Naive thymus-derived CD4-positive, alpha-beta T cell (primary cell): ENCODE data around the gene KHK. TPM values are rescaled to one million over a fixed set of nuclear protein-coding genes. Genes with fewer than 3 reads are reported as not detected.

Experiments used
- ATAC-seq: fragments of 150-1000 bp; cut with Tn5 transposase; 2 replicates; pipeline ENCODE4 v1.10.0; 2021; ENCODE audit warnings: mild to moderate bottlenecking, moderate library complexity
- CTCF ChIA-PET: fragments of 350-600 bp; sonication (Branson Sonifier 250); formaldehyde crosslinking; loops from one replicate; lab custom pipeline; 2021; ENCODE audit warnings: antibody characterized with exemption; lab: Charles Lee
- POLR2A ChIA-PET: fragments of 350-600 bp; sonication (Branson Sonifier 250); formaldehyde crosslinking; loops from one replicate; lab custom pipeline; 2021; ENCODE audit warnings: antibody characterized with exemption, inconsistent platforms; lab: Charles Lee
- DNase-seq, 9 donors: peaks; one replicate each; pipeline versions ENCODE4 v3.0.0 to v3.0.0-alpha.2; 2020 to 2022; ENCODE audit warnings: mixed read lengths in 1 of 9
- H3K27ac ChIP-seq: one replicate; pipeline ENCODE4 v1.7.0; 2013; ENCODE audit warnings: mild to moderate bottlenecking, low read depth, low read length, moderate library complexity
- H3K27me3 ChIP-seq, 2 donors: one replicate each; pipeline ENCODE4 v1.7.0; 2013; ENCODE audit warnings: low read length in 2 of 2, mild to moderate bottlenecking in 2 of 2, moderate library complexity in 2 of 2; ENCODE audit not compliant: control insufficient read depth in 2 of 2, insufficient read depth in 2 of 2
- H3K36me3 ChIP-seq, 3 experiments: 1 replicate in 2 of 3; 2 replicates in 1 of 3; pipeline ENCODE4 v1.7.0; 2013; ENCODE audit warnings: low read length in 3 of 3, mild to moderate bottlenecking in 3 of 3, moderate library complexity in 1 of 3; ENCODE audit not compliant: insufficient read depth in 3 of 3, control insufficient read depth in 2 of 3
- H3K4me1 ChIP-seq, 2 donors: one replicate each; pipeline ENCODE4 v1.7.0; 2013; ENCODE audit warnings: low read length in 2 of 2, mild to moderate bottlenecking in 2 of 2, moderate library complexity in 1 of 2; ENCODE audit not compliant: control insufficient read depth in 2 of 2, insufficient read depth in 2 of 2
- H3K4me3 ChIP-seq: 2 replicates; pipeline ENCODE4 v1.7.0; 2013; ENCODE audit warnings: mild to moderate bottlenecking, low read length
- H3K9me3 ChIP-seq, 3 experiments: 1 replicate in 2 of 3; 2 replicates in 1 of 3; pipeline ENCODE4 v1.7.0; 2013; ENCODE audit warnings: low read length in 3 of 3; ENCODE audit not compliant: control insufficient read depth in 2 of 3
- H3K27ac Mint-ChIP-seq, 9 donors: one replicate each; pipeline ENCODE4 v1.8.0; 2020 to 2022; ENCODE audit warnings: mixed read lengths in 9 of 9, mild to moderate bottlenecking in 8 of 9, moderate library complexity in 5 of 9, inconsistent platforms in 2 of 9
- H3K27me3 Mint-ChIP-seq, 5 donors: one replicate each; pipeline ENCODE4 v1.8.0; 2021 to 2022; ENCODE audit warnings: mixed read lengths in 5 of 5, mild to moderate bottlenecking in 1 of 5
- H3K36me3 Mint-ChIP-seq, 5 donors: one replicate each; pipeline ENCODE4 v1.8.0; 2020 to 2022; ENCODE audit warnings: mixed read lengths in 5 of 5, mild to moderate bottlenecking in 3 of 5, inconsistent platforms in 1 of 5
- H3K4me1 Mint-ChIP-seq, 7 donors: one replicate each; pipeline ENCODE4 v1.8.0; 2020 to 2022; ENCODE audit warnings: mixed read lengths in 7 of 7, mild to moderate bottlenecking in 3 of 7, inconsistent platforms in 1 of 7
- H3K4me3 Mint-ChIP-seq, 10 donors: one replicate each; pipeline ENCODE4 v1.8.0; 2020 to 2022; ENCODE audit warnings: mild to moderate bottlenecking in 10 of 10, mixed read lengths in 10 of 10, moderate library complexity in 6 of 10, inconsistent platforms in 2 of 10
- H3K9me3 Mint-ChIP-seq, 11 donors: one replicate each; pipeline ENCODE4 v1.8.0; 2020 to 2022; ENCODE audit warnings: mixed read lengths in 11 of 11, mild to moderate bottlenecking in 4 of 11, inconsistent platforms in 1 of 11, moderate library complexity in 1 of 11
- intact Hi-C, 2 donors: fragments of 100-400 bp; cut with micrococcal nuclease; formaldehyde crosslinking; loops; one replicate each; pipeline ENCODE4 v1.15.1; 2023
- polyA plus RNA-seq, 2 donors: library from polyadenylated mRNA; unstranded; fragments of 300-500 nt; fragmentation: Illumina TruSeq; gene quantifications; one replicate each; pipeline ENCODE4 v1.2.3, GENCODE V29; 2021
- total RNA-seq, 6 experiments: library from RNA in 5 of 6; stranded (reverse) in 5 of 6; gene quantifications; 1 replicate in 5 of 6; 2 replicates in 1 of 6; pipeline ENCODE4 v1.2.3 and lab custom pipeline; 2021 to 2026

Gene KHK
- total and polyA plus RNA-seq, 7 experiments from 2014 or later = 5.8 to 13.8 (median 7.6) TPM

GRCh38 chr2:27050281-27050995 is 36.1 kb upstream of the KHK start:
- peaks cover 0 to 15% (median 0%) of the 10 kb centered on the region in 11 donors for H3K9me3 Mint-ChIP-seq
- Histone ChIP-seq H3K9me3 (no peaks in the 10 kb centered on the region), H3K4me3 (peak overlapping the region; percentile 99), H3K27me3 (no peaks in the 10 kb centered on the region), H3K27ac (peak overlapping the region; percentile 84), H3K36me3 (peaks cover 4 to 13% (median 5%) of the 10 kb centered on the region in 3 experiments), H3K4me1 (peaks cover 8 to 15% of the 10 kb centered on the region in 2 donors)
- POLR2A ChIA-PET = interaction anchor here (0.5 to 10.4 kb wide), 24 partner anchors 9 to 750 kb away, joined by 3 to 216 read pairs (median 4); partner anchors contain the start of genes ATRAID, KHK, MPV17 and NRBP1
- peak overlapping the region; percentile 86 to 100 (median 99) for H3K4me3 Mint-ChIP-seq
- peak overlapping the region; percentile 96 to 100 (median 100) for H3K27ac Mint-ChIP-seq
- peak; percentile 76 for ATAC-seq
- peaks cover 0 to 8% (median 4%) of the 10 kb centered on the region in 5 donors for H3K27me3 Mint-ChIP-seq
- intact Hi-C loops = loop anchor here (1.0 to 5.0 kb wide), 13 partner anchors 18 to 1342 kb away; partner anchors contain the start of genes ATRAID (in 2 of the 2), SLC5A6 (in 2 of the 2), TMEM214 (in 2 of the 2) and ABHD1 (in 1 of the 2)
- peaks cover 10 to 34% (median 19%) of the 10 kb centered on the region in 7 donors for H3K4me1 Mint-ChIP-seq
- peaks cover 0 to 14% (median 6%) of the 10 kb centered on the region in 5 donors for H3K36me3 Mint-ChIP-seq
- DNase-seq = peak; percentile 77 to 95 (median 94)
- CTCF ChIA-PET = interaction anchor here (0.6 to 1.6 kb wide), 9 partner anchors 11 to 272 kb away, joined by 3 to 6 read pairs (median 4); partner anchors contain the start of gene ABHD1

DNA sequence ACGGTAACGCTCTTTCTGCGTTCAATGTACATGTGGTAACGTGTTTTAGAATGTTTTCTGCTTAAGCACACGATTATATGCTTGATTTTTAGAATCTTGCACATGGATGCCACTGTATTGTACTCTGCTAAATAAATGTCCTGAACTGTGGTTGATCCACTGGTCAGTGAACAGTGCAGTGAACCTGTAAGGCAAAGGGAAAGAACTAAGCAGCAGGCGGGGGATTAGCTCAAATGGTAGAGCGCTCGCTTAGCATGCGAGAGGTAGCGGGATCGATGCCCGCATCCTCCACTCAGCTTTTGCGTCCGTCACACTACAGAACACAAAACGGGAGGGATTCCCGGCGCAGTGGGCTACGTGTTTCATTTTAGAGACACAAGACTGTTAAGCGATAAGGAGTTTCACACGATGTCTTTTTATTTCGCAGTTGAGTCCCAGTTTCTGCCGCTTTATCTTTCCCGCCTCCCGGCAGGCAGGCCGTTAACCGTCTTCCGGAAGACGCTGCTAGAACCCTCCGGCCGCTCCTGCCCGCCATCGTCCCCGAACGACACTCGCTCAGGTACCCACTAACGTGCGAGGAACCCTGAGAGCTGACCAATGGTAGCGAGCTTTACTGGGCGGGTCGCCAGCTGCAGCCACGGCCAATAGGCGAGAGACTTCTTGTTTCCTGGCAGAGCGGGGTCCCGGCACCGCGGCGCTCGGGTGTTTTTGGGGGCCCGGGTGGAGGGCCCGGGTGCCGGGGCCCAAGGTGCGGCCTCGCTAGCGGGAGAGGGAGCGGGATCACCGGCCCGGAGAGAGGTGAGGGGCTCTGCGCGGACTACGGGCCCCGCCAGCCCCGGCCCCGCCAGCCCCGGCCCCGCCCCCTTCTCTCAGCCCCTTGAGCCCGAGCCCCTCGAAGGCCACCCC is 35.3 kb upstream of the KHK start, which contains the start of gene AGBL5:
TSS of gene AGBL5 (plus strand) at position 673 of the 906 bp plus-strand sequence. CDS start 1,291 bp downstream, outside the sequence.
- Mint-ChIP-seq H3K4me1 (peaks cover 10 to 34% (median 19%) of the 10 kb centered on the region in 7 donors), H3K4me3 (peak within 1 kb of the TSS; percentile 86 to 100 (median 99)), H3K9me3 (peaks cover 0 to 15% (median 0%) of the 10 kb centered on the region in 11 donors), H3K27ac (peak within 1 kb of the TSS; percentile 96 to 100 (median 100)), H3K36me3 (peaks cover 0 to 15% (median 12%) of the 10 kb centered on the region in 5 donors), H3K27me3 (peaks cover 0 to 8% (median 4%) of the 10 kb centered on the region in 5 donors)
- ATAC-seq (peak; percentile 88), DNase-seq (peak; percentile 92 to 97 (median 96))
- ChIA-PET POLR2A (interaction anchor here (0.6 to 10.4 kb wide), 25 partner anchors 8 to 1640 kb away, joined by 3 to 216 read pairs (median 5); partner anchors contain the start of genes ATRAID, KHK, MPV17 and NRBP1), CTCF (interaction anchor here (0.6 to 1.6 kb wide), 14 partner anchors 12 to 345 kb away, joined by 3 to 6 read pairs (median 4); partner anchors contain the start of genes ABHD1, KHK and OST4)
- H3K27ac ChIP-seq = peak within 1 kb of the TSS; percentile 84
- intact Hi-C loops = loop anchor here (1.0 to 5.0 kb wide), 19 partner anchors 19 to 1342 kb away; partner anchors contain the start of genes ATRAID (in 2 of the 2), EIF2B4 (in 2 of the 2), KHK (in 2 of the 2) and OST4 (in 2 of the 2)
- H3K4me3 ChIP-seq = peak within 1 kb of the TSS; percentile 99
- peaks cover 4 to 21% (median 12%) of the 10 kb centered on the region in 3 experiments for H3K36me3 ChIP-seq
- H3K27me3 ChIP-seq = no peaks in the 10 kb centered on the region
- peaks cover 8 to 15% of the 10 kb centered on the region in 2 donors for H3K4me1 ChIP-seq
- no peaks in the 10 kb centered on the region for H3K9me3 ChIP-seq

- Mint-ChIP-seq H3K4me3 (peak overlapping the region; percentile 85 to 100 (median 88)), H3K27me3 (peaks cover 0 to 8% (median 4%) of the 10 kb centered on the region in 5 donors), H3K9me3 (peaks cover 0 to 15% (median 0%) of the 10 kb centered on the region in 11 donors), H3K4me1 (peaks cover 10 to 34% (median 19%) of the 10 kb centered on the region in 7 donors), H3K27ac (peak overlapping the region; percentile 85 to 100 (median 92)), H3K36me3 (peaks cover 0 to 20% (median 14%) of the 10 kb centered on the region in 5 donors)
- Histone ChIP-seq H3K27ac (peak overlapping the region; percentile 84), H3K36me3 (peaks cover 4 to 25% (median 13%) of the 10 kb centered on the region in 3 experiments), H3K4me1 (peaks cover 8 to 15% of the 10 kb centered on the region in 2 donors), H3K27me3 (no peaks in the 10 kb centered on the region), H3K9me3 (no peaks in the 10 kb centered on the region), H3K4me3 (peak overlapping the region; percentile 99)
- ATAC-seq (no peak), DNase-seq (peak in 1 of 9 donors; percentile 65)
- intact Hi-C loops = loop anchor here (1.0 to 5.0 kb wide), 16 partner anchors 19 to 1341 kb away; partner anchors contain the start of genes OST4 (in 2 of the 2), ABHD1 (in 1 of the 2), ADGRF3 (in 1 of the 2) and ASXL2 (in 1 of the 2)
- CTCF ChIA-PET = interaction anchor here (0.9 to 1.6 kb wide), 7 partner anchors 17 to 91 kb away, joined by 3 to 6 read pairs (median 4); partner anchors contain the start of genes KHK and OST4
- POLR2A ChIA-PET = interaction anchor here (0.6 to 10.4 kb wide), 14 partner anchors 7 to 376 kb away, joined by 3 to 216 read pairs (median 6); partner anchors contain the start of genes ATRAID, KHK, NRBP1 and OST4
Observed at GRCh38 chr2:27051902-27052645, 34.5 kb upstream of the KHK start.

DNA sequence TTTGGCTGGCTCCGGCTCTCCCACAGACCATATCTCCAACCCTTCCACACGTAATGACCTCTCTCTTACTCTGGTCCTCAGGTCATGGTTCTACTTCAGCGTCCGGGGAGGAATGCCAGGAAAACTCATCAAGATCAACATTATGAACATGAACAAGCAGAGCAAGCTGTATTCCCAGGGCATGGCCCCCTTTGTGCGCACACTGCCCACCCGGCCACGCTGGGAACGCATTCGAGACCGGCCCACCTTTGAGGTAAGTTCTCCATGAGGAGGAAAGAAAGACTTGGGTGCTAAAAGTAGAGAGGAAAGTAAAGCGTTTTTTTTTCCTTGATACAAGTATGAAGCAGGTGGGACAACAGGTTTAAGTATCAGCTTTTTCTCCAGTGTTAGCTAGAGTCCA is 33.3 kb upstream of the KHK start:
- no peak overlapping the region for H3K4me3 ChIP-seq
- ChIA-PET POLR2A (interaction anchor here (1.3 to 10.4 kb wide), 3 partner anchors 17 to 33 kb away, joined by 4 to 216 read pairs (median 106); partner anchors contain the start of genes KHK and OST4), CTCF (interaction anchor here (0.6 to 1.4 kb wide), 2 partner anchors 34 to 699 kb away, joined by 3 read pairs; no protein-coding TSS in a partner anchor)
- intact Hi-C loops = loop anchor here in 1 of 2 donors (5.0 kb wide), 3 partner anchors 706 to 1176 kb away; partner anchors contain the start of genes ADGRF3, ASXL2, RAB10 and SELENOI
- peaks cover 0 to 8% (median 4%) of the 10 kb centered on the region in 5 donors for H3K27me3 Mint-ChIP-seq
- peaks cover 4 to 25% (median 13%) of the 10 kb centered on the region in 3 experiments for H3K36me3 ChIP-seq
- H3K27ac Mint-ChIP-seq = peak overlapping the region in 7 of 9 donors; percentile 3 to 100 (median 77)
- H3K36me3 Mint-ChIP-seq = peaks cover 0 to 20% (median 12%) of the 10 kb centered on the region in 5 donors
- H3K4me1 ChIP-seq = peaks cover 8 to 15% of the 10 kb centered on the region in 2 donors
- peak overlapping the region in 8 of 10 donors; percentile 16 to 100 (median 68) for H3K4me3 Mint-ChIP-seq
- no peaks in the 10 kb centered on the region for H3K27me3 ChIP-seq
- no peak overlapping the region for H3K27ac ChIP-seq
- no peak for ATAC-seq
- DNase-seq = no peak
- no peaks in the 10 kb centered on the region for H3K9me3 ChIP-seq
- peaks cover 0 to 15% (median 0%) of the 10 kb centered on the region in 11 donors for H3K9me3 Mint-ChIP-seq
- H3K4me1 Mint-ChIP-seq = peaks cover 9 to 32% (median 19%) of the 10 kb centered on the region in 7 donors
